ENCODE data around the gene TRAPPC10.

Gene TRAPPC10

GRCh38 chr21:44043613-44044012 is 31.5 kb downstream of the TRAPPC10 start:
- DNase-seq, result no peak

- no peak for DNase-seq
These were observed 34.6 kb downstream of the TRAPPC10 start for GRCh38 chr21:44046734-44047133.

DNA sequence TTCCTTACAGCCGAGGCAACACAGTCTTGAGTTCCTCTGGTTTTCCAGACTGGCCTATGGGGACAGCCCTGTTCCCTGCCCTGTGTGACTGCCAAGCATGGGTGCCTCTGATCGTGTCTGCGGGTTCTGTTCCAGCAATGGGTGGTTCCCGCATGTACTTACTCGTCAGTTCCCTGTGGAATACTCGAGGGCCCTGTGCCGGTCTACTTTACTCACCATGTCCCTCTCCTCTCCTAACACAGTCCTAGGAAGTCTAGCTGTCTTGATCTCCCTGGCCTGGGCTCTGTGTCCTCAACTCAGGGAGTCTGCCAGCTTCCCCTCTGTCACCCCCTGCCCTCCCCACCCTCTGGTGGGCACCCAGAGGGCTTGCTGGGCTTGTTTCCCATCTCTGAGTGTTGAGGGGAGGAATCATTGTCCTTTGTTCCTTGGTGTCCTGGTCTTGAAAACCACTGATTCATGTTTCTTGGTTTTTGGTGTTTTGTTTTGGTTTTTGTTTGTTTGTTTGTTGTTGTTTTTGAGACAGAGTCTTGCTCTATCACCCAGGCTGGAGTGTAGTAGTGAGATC is 36.0 kb downstream of the TRAPPC10 start:
- no peak for DNase-seq

- DNase-seq, result no peak
These were observed 37.1 kb downstream of the TRAPPC10 start for GRCh38 chr21:44049182-44049581.

DNA sequence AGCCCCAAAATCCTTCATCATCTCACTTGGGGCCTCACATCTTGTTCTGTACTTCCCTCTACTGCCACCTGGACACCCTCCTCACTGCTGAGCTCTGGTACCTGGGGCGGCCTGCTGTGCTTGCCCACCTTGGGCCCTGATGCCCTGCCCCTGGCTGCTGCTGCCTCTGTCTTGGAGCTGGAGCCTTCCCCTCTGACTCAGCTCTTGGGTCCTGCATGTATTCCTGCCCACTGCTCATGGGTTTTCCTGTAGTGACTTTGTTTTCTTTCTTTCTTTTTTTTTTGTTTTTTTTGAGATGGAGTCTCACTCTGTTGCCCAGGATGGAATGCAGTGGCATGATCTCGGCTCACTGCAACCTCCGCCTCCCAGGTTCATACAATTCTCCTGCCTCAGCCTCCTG is 37.5 kb downstream of the TRAPPC10 start:
- DNase-seq, result no peak

DNA sequence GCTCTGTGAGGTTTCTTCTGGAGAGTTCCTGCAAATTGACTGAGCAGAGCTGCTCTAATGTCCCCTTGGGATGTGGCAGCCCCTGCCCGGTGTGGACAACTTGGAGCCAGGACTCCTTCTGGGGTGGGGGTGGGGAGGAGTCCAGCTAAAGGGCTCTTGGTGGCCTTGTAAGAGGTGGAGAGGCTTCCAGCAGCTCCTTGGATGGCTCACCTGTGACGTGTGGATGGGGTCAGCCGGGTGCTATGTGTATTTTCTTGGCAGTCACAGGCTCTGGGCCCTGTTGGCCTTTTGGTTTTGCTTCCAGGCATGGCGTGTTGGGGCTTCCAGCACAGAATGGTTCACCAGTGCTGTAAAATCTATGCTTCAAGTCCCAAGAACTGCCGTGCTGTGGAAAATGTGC is 38.2 kb downstream of the TRAPPC10 start:
- no peak for DNase-seq

- DNase-seq, result no peak
These were observed 39.4 kb downstream of the TRAPPC10 start for GRCh38 chr21:44051462-44051941.

DNA sequence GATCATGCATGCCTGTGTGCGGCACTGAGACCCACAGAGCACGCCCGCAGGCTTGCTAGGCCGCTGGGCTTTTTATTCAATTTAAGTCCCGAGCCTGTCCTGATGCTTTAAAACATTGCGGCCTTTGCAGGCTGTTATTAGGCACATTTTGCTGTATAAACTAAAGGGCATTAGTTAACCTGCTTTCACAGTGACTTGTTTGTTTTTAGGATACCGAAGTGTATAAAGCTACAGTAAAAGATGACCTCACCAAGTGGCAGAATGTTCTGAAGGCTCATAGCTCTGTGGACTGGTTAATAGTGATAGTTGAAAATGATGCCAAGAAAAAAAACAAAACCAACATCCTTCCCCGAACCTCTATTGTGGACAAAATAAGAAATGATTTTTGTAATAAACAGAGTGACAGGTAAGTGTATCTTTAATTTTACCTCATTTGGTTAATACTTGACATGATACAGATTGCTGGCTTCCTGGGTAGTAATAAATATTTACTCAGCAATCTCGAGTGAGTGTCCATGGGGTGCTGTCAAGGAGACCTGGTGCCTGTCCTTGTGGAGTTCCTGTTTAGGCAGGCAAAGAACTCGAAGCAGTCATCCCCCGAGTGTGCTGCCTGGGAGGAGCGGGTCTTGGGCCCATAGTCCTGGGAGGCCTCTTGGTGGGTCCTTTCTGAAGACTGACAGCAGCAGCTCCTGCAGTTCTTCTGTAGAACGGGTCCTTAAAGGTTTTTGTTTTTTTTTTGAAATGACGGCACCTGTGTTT is 40.1 kb downstream of the TRAPPC10 start:
- DNase-seq, result no peak

- no peak for DNase-seq
These were observed 40.7 kb downstream of the TRAPPC10 start for GRCh38 chr21:44052830-44053226.

- DNase-seq, result no peak
These were observed 41.5 kb downstream of the TRAPPC10 start for GRCh38 chr21:44053567-44053966.

DNA sequence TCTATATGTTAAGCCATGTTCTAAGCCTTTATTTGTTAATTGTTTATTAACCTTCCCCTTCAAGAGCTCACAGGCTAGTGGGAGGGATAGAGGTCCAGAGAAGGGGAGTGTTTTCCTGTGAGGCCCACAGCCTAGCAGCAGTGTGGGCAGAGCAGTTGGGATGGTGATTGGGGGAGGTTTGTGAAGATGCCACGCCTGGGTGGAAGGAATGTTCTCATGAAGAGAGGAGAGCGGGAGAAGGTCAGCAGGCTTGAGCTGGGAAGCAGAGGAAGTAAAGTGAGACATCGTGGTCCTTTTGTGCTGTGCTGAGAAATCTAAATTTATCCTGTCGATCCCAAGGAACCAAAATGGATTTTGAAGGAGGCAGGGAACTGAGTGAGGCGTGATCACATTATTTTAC is 42.6 kb downstream of the TRAPPC10 start:
- no peak for DNase-seq

- DNase-seq, result no peak
These were observed 44.9 kb downstream of the TRAPPC10 start for GRCh38 chr21:44057055-44057454.

DNA sequence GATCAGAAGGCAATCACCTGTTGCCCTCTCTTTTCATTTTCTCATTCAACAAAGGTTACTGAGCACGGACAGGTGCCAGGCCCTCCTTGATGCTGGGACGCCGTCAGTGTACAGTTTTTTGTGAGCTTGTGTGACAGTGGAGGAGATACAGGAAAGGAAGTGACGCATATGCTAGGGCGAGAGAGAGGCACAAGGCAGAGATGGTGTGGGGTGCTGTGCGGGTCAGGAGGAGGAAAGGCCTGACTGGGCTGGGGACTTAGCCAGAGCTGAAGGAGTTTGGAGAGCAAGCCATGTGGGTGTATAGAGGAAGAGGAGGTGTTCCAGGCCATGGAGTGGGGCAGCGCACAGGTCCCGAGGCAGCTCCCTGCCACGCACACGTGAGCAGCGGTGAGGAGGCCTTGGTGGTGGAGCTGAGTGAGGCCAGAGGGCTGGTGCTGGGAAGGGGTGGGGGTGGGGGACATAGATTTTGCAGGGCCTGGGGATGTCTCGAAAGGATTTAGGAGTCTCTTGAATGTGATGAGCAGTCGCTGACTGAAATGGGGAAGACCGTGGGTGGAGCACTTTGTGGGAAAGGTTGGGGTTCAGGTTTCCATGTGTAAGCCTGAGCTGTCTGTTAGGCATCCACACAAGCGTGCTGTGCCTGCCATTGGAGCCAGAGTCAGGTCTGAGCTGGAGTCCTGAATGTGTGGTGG is 46.0 kb downstream of the TRAPPC10 start:
- DNase-seq, result no peak

DNA sequence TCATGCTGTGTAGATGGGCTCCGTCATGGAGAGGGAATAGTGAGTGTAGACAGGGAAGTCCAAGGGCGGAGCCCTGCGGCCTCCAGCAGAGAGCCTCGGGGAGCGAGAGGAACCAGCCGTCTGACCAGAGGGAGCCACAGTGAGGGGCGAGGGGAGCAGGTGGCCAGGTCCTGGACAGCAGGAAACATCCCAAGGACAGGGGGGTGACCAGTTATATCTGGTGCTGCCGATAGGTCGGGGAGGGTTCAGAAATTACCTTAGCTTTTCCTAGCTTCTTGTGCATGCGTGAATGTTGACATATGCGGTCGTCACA is 46.5 kb downstream of the TRAPPC10 start:
- DNase-seq, result no peak

DNA sequence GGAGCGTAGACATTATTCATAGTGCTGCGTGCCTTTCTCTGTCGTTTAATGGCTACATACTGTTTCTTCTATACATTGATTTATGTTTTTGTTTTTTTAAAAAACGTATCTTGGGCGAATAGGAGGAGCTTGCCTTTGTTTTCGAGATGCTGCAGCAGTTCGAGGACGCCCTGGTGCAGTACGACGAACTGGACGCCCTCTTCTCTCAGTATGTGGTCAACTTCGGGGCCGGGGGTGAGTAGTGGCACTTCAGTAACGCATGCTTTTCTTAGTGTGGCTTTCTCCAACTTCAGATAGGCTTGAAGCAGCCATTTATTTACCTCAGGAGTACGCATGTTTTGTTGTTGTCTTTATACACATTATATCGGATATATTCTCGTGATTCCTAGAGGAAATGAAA is 46.9 kb downstream of the TRAPPC10 start:
- no peak for DNase-seq

GRCh38 chr21:44059710-44060109 is 47.6 kb downstream of the TRAPPC10 start:
- DNase-seq, result no peak

GRCh38 chr21:44062380-44062779 is 50.3 kb downstream of the TRAPPC10 start:
- DNase-seq, result no peak

- DNase-seq, result no peak
These were observed 51.2 kb downstream of the TRAPPC10 start for GRCh38 chr21:44063151-44063912.

DNA sequence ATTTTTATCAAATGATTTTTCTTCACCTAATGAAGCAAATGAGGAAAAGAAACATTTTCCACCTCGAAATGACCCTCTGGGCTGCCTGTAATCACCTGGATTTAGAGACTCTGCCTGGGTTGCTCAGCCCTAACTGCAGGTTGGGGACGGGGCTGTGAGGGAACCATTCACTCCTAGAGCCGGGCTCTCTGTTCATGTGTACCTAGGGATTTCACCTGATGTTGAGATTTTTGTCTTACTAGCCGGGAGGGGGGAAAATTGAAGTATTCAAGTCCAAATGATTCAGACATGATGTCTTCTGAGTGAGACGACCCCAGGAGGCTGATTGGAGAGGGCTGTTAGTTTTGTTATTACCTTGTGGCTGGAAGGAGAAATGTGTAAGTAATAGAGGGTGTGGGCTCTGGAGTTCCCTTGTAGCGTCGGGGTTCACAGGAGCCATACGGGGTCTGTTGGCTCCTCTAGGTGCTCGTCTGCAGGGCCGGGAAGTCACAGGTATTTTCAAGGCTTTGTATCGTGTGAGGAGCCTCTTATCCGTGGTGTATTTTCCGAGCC is 52.8 kb downstream of the TRAPPC10 start:
- DNase-seq, result no peak

DNA sequence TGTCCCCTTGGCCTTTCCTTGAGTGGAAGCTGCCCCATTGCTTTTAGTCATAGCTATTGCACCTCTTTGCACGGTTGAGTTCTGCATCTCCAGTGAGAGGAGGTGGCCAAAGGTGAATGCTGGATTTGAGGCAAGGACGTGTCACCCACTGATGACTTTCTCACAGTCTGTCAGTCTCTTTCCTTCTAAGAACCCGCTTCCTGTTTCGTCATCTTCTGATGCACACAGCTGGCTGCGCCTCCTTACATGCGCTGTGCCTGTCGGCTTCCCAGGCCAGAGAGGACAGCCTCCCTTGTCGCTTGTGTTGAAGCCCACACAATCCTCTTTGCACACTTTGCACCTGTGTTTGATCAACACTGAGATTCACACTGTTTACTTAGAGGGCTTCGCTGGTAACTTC is 53.3 kb downstream of the TRAPPC10 start:
- DNase-seq, result no peak

DNA sequence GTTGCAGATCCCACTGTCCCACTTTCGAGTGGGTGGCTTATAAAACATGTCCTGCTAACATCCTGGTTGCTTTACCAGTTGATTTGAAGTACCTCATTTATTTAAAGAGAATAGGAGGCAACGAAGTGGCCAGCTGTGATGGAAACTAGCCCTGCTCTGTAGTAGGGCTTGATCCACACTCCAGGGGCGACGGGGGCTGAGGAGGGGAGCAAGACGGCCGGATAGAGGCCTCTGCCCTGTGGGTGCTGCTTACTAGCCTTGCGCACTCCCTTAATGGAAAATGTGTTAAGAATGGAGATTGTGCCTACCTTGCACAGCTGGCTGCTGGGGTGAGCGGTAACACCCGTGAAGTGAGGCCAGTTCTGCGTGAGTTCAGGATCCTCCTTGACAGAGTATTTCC is 54.0 kb downstream of the TRAPPC10 start:
- DNase-seq, result no peak

- DNase-seq, result no peak
These were observed 55.1 kb downstream of the TRAPPC10 start for GRCh38 chr21:44067011-44067839.
